Central memory CD8-positive, alpha-beta T cell (primary cell): ENCODE data around the gene VSIG4.

Experiments
- ATAC-seq: fragments of 150-1000 bp; cut with Tn5 transposase; replicated peaks from 2 replicates; pipeline ENCODE4 v1.10.0; 2022; ENCODE audit warnings: mild to moderate bottlenecking, moderate FRiP score, moderate number of reproducible peaks; ENCODE audit not compliant: poor library complexity, severe bottlenecking; ENCODE audit errors: extremely low read depth
- DNase-seq, 2 donors: peaks; one replicate each; pipeline ENCODE4 v3.0.0; 2021; ENCODE audit warnings: low spot score in 2 of 2
- H3K27ac Mint-ChIP-seq: one replicate; pipeline ENCODE4 v1.8.0; 2022; ENCODE audit warnings: low read depth, mild to moderate bottlenecking, moderate library complexity, mixed read lengths
- H3K27me3 Mint-ChIP-seq: one replicate; pipeline ENCODE4 v1.8.0; 2022; ENCODE audit warnings: mixed read lengths
- H3K36me3 Mint-ChIP-seq: one replicate; pipeline ENCODE4 v1.8.0; 2022; ENCODE audit warnings: mild to moderate bottlenecking, moderate library complexity, mixed read lengths; ENCODE audit not compliant: insufficient read depth
- H3K4me1 Mint-ChIP-seq: one replicate; pipeline ENCODE4 v1.8.0; 2022; ENCODE audit warnings: mixed read lengths
- H3K4me3 Mint-ChIP-seq: one replicate; pipeline ENCODE4 v1.8.0; 2022; ENCODE audit warnings: mild to moderate bottlenecking, moderate library complexity, mixed read lengths
- H3K9me3 Mint-ChIP-seq: one replicate; pipeline ENCODE4 v1.8.0; 2022; ENCODE audit warnings: mixed read lengths

The VSIG4 gene

GRCh38 chrX:66021765-66022631, 17.9 kb downstream of the VSIG4 start:
- Mint-ChIP-seq H3K4me1 (peaks cover 33% of the 10 kb centered on the region), H3K27me3 (no peaks in the 10 kb centered on the region), H3K27ac (peak overlapping the region; percentile 10), H3K36me3 (peaks cover 5% of the 10 kb centered on the region), H3K9me3 (no peaks in the 10 kb centered on the region), H3K4me3 (no peak overlapping the region)
- ATAC-seq (no peak), DNase-seq (no peak)

DNA sequence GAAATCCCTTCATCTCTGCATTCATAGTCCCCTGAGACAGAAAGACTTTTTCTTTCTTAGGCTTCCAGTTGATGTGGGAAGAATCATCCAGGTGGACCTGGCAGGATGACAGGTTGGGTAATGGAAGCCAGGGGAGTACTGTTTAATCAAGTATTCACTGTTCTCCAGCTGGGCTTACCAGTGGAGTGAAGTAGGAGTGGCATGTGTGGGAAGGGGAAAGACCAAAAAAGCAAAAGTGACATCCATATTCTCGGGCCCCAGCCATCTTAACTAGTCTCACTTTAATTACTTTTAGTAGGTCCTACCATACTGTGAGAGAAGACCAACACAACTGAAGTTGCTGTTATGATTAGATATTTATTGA, 18.5 kb downstream of the VSIG4 start:
- no peak for DNase-seq
- Mint-ChIP-seq H3K9me3 (no peaks in the 10 kb centered on the region), H3K4me1 (peaks cover 39% of the 10 kb centered on the region), H3K27me3 (no peaks in the 10 kb centered on the region), H3K4me3 (no peak overlapping the region), H3K27ac (peak overlapping the region; percentile 10), H3K36me3 (peaks cover 5% of the 10 kb centered on the region)
- no peak for ATAC-seq

GRCh38 chrX:66020631-66021334, 19.1 kb downstream of the VSIG4 start:
- Mint-ChIP-seq H3K4me1 (peaks cover 43% of the 10 kb centered on the region), H3K27ac (peak overlapping the region; percentile 71), H3K36me3 (peaks cover 5% of the 10 kb centered on the region), H3K9me3 (no peaks in the 10 kb centered on the region), H3K27me3 (no peaks in the 10 kb centered on the region), H3K4me3 (peak overlapping the region; percentile 3)
- DNase-seq = no peak
- ATAC-seq = no peak

GRCh38 chrX:66019974-66020373, 19.9 kb downstream of the VSIG4 start:
- no peak for ATAC-seq
- Mint-ChIP-seq H3K36me3 (peaks cover 5% of the 10 kb centered on the region), H3K27ac (peak overlapping the region; percentile 71), H3K4me3 (no peak overlapping the region), H3K27me3 (no peaks in the 10 kb centered on the region), H3K9me3 (no peaks in the 10 kb centered on the region), H3K4me1 (peaks cover 45% of the 10 kb centered on the region)
- no peak for DNase-seq

DNA sequence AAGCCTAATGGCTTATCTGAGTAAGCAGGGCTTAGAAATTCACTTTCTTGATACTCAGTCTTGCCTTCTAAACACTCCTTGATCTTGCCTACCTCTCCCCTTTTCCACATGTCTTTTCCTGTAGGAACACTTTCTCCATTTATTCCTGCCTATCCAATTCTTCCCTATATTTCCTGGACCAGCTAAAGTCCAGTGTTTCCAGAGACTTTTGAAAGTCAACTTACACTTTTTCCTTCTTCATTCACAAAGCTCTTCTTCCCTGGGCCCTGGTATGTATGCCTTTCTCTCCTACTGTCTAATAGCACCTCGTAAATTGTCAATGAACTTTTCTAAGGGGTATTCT, 20.6 kb downstream of the VSIG4 start:
- DNase-seq = no peak
- Mint-ChIP-seq H3K9me3 (no peaks in the 10 kb centered on the region), H3K36me3 (peaks cover 5% of the 10 kb centered on the region), H3K27ac (no peak overlapping the region), H3K4me3 (no peak overlapping the region), H3K27me3 (no peaks in the 10 kb centered on the region), H3K4me1 (peaks cover 49% of the 10 kb centered on the region)
- ATAC-seq = no peak

- Mint-ChIP-seq H3K9me3 (no peaks in the 10 kb centered on the region), H3K36me3 (peaks cover 5% of the 10 kb centered on the region), H3K27ac (no peak overlapping the region), H3K4me3 (no peak overlapping the region), H3K27me3 (no peaks in the 10 kb centered on the region), H3K4me1 (peaks cover 49% of the 10 kb centered on the region)
- no peak for ATAC-seq
- no peak for DNase-seq
Observed at GRCh38 chrX:66018585-66019309, 21.1 kb downstream of the VSIG4 start.

DNA sequence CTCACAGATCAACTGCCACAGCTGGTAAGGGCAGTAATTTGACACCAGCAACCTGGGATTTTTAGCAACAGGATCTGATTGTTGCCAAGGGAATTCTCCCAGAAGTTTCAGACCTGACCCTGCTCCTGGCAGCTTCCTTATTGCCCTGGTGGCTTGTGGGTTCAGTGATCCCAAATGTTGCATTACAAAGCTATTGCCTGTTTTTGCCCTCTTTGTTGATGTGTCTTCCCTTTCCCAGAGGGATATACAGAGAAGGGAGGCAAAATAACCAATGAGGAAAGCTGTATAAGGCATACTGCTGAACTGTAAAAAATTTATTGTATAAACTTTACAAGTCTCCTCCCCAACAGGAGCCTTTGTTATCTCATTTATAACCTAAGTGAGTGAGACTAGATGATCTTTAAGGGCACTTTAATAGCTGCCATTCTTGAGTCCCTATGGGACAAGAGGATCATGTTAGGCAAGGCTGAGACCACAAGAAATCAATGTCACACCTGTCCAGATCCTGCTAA, 22.2 kb downstream of the VSIG4 start:
- H3K27me3 Mint-ChIP-seq = no peaks in the 10 kb centered on the region
- DNase-seq (no peak), ATAC-seq (no peak)
- H3K4me1 Mint-ChIP-seq = peaks cover 49% of the 10 kb centered on the region
- no peak overlapping the region for H3K4me3 Mint-ChIP-seq
- H3K27ac Mint-ChIP-seq = no peak overlapping the region
- H3K9me3 Mint-ChIP-seq = no peaks in the 10 kb centered on the region
- H3K36me3 Mint-ChIP-seq = peaks cover 5% of the 10 kb centered on the region

DNA sequence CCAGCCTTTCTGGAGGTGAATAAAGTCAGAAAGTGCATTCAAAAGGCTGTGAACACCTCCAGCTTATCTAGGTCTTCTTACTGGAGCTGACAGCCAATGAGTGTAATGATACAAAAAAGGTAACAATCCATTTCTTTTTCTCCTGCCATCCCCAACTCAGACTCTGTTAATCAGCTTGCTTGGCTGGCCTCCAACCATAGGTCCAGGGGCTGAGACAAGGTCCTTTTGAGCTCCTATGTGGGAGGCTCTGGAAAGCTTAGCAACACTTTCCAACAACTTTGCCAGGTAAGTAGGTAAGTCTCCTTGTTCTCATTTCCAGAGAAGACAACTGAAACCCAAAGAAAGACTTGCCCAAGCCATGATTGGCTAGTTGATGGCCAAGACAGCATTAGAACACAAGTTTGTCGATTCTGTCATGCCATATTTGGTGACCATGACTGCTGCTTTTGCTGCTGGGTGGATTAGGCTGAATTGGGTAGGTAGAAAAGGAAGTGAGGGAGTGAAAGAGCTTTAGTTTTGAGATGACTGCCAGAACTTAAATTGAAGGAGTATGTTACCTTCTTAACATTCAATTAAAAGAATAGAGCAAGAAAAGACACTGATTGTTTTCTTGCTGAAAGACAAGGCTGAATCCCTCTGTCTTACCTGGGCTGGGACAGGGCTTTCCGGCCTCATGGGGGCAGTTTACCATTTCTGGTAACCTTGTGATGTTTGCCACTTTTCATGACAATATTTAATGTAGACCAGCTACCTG, 22.8 kb downstream of the VSIG4 start:
- Mint-ChIP-seq H3K27ac (peak overlapping the region; percentile 44), H3K4me3 (peak overlapping the region; percentile 55), H3K4me1 (peaks cover 55% of the 10 kb centered on the region), H3K36me3 (peaks cover 5% of the 10 kb centered on the region), H3K9me3 (no peaks in the 10 kb centered on the region), H3K27me3 (no peaks in the 10 kb centered on the region)
- ATAC-seq (no peak), DNase-seq (no peak)

GRCh38 chrX:66015900-66016689, 23.8 kb downstream of the VSIG4 start:
- Mint-ChIP-seq H3K27me3 (no peaks in the 10 kb centered on the region), H3K4me1 (peaks cover 53% of the 10 kb centered on the region), H3K4me3 (peak overlapping the region; percentile 55), H3K36me3 (peaks cover 5% of the 10 kb centered on the region), H3K27ac (peak overlapping the region; percentile 44), H3K9me3 (no peaks in the 10 kb centered on the region)
- DNase-seq = no peak
- ATAC-seq = peak; percentile 45

- Mint-ChIP-seq H3K27ac (peak overlapping the region; percentile 35), H3K9me3 (no peaks in the 10 kb centered on the region), H3K27me3 (no peaks in the 10 kb centered on the region), H3K36me3 (peaks cover 5% of the 10 kb centered on the region), H3K4me3 (peak overlapping the region; percentile 55), H3K4me1 (peaks cover 50% of the 10 kb centered on the region)
- no peak for DNase-seq
- peak; percentile 53 for ATAC-seq
Observed at GRCh38 chrX:66015152-66015831, 24.6 kb downstream of the VSIG4 start.

DNA sequence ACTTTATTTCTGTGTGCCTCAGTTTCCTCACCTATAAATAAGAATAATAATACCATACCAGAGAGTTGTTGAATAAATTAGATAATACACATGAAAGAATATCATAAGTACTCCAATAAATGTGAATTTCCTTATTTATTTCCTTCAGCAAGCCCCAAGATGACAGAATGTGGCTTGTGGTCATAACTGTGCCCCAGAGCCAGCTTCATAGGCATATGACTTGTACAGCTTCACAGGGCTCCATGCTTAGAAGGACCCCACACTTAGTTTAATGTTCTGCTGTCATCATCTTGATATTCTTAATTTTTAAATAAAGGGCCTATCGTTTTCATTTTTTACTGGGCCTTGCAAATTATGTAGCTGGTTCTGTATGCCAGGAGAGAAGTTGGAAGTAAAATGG, 25.3 kb downstream of the VSIG4 start:
- Mint-ChIP-seq H3K27me3 (no peaks in the 10 kb centered on the region), H3K36me3 (peaks cover 2% of the 10 kb centered on the region), H3K4me1 (peaks cover 47% of the 10 kb centered on the region), H3K4me3 (no peak overlapping the region), H3K9me3 (no peaks in the 10 kb centered on the region), H3K27ac (no peak overlapping the region)
- ATAC-seq (no peak), DNase-seq (no peak)
